CD4-positive, alpha-beta memory T cell (primary cell): Measurements from ENCODE around the gene CNST. TPM values are rescaled to one million over a fixed set of nuclear protein-coding genes. Genes with fewer than 3 reads are reported as not detected.
"Not testable (repeated sequence)": the region's sequence is repeated elsewhere in the genome, so short reads cannot be mapped to it uniquely, and the experiment has no call there.

Source experiments
- CTCF ChIA-PET: fragments of 350-600 bp; sonication (Branson Sonifier 250); formaldehyde crosslinking; loops from one replicate; lab custom pipeline; 2021; ENCODE audit warnings: inconsistent platforms; ENCODE audit not compliant: partially characterized antibody; lab: Charles Lee
- POLR2A ChIA-PET: fragments of 350-600 bp; sonication (Branson Sonifier 250); formaldehyde crosslinking; loops from one replicate; lab custom pipeline; 2021; ENCODE audit not compliant: partially characterized antibody; lab: Charles Lee
- DNase-seq, 5 donors: peaks; one replicate each; pipeline versions ENCODE4 v3.0.0 to v3.0.0-alpha.2; 2020 to 2022; ENCODE audit warnings: mixed read lengths in 1 of 5
- H3K27ac ChIP-seq: one replicate; pipeline ENCODE4 v1.7.0; 2013; ENCODE audit warnings: low read depth, low read length
- H3K27me3 ChIP-seq: 2 replicates; pipeline ENCODE4 v1.7.0; 2013; ENCODE audit warnings: mild to moderate bottlenecking, low read length, moderate library complexity; ENCODE audit not compliant: insufficient read depth
- H3K36me3 ChIP-seq: 2 replicates; pipeline ENCODE4 v1.7.0; 2013; ENCODE audit warnings: mild to moderate bottlenecking, low read length, moderate library complexity; ENCODE audit not compliant: insufficient read depth
- H3K4me1 ChIP-seq: 2 replicates; pipeline ENCODE4 v1.7.0; 2013; ENCODE audit warnings: mild to moderate bottlenecking, low read length, moderate library complexity; ENCODE audit not compliant: insufficient read depth
- H3K4me3 ChIP-seq, 2 donors: one replicate each; pipeline ENCODE4 v1.7.0; 2013; ENCODE audit warnings: low read length in 2 of 2, mild to moderate bottlenecking in 1 of 2
- H3K9me3 ChIP-seq, 2 donors: one replicate each; pipeline ENCODE4 v1.7.0; 2013; ENCODE audit warnings: low read length in 2 of 2, control low read depth in 1 of 2; ENCODE audit not compliant: control insufficient read depth in 1 of 2
- H3K27ac Mint-ChIP-seq, 7 donors: one replicate each; pipeline ENCODE4 v1.8.0; 2020 to 2021; ENCODE audit warnings: mixed read lengths in 7 of 7, mild to moderate bottlenecking in 6 of 7, inconsistent platforms in 3 of 7, moderate library complexity in 3 of 7
- H3K27me3 Mint-ChIP-seq, 2 donors: one replicate each; pipeline ENCODE4 v1.8.0; 2020 to 2021; ENCODE audit warnings: mixed read lengths in 2 of 2
- H3K36me3 Mint-ChIP-seq, 2 donors: one replicate each; pipeline ENCODE4 v1.8.0; 2020 to 2021; ENCODE audit warnings: mixed read lengths in 2 of 2, inconsistent platforms in 1 of 2, mild to moderate bottlenecking in 1 of 2
- H3K4me1 Mint-ChIP-seq, 4 donors: one replicate each; pipeline ENCODE4 v1.8.0; 2020 to 2021; ENCODE audit warnings: mixed read lengths in 4 of 4, mild to moderate bottlenecking in 1 of 4
- H3K4me3 Mint-ChIP-seq, 8 donors: one replicate each; pipeline ENCODE4 v1.8.0; 2020 to 2021; ENCODE audit warnings: mixed read lengths in 8 of 8, mild to moderate bottlenecking in 7 of 8, moderate library complexity in 6 of 8, inconsistent platforms in 3 of 8
- H3K9me3 Mint-ChIP-seq, 8 donors: one replicate each; pipeline ENCODE4 v1.8.0; 2020 to 2021; ENCODE audit warnings: mixed read lengths in 8 of 8, mild to moderate bottlenecking in 5 of 8, inconsistent platforms in 3 of 8, moderate library complexity in 1 of 8
- intact Hi-C: fragments of 100-400 bp; cut with micrococcal nuclease; formaldehyde crosslinking; loops from one replicate; pipeline ENCODE4 v1.15.1; 2023
- polyA plus RNA-seq, 2 donors: library from polyadenylated mRNA; unstranded; fragments of 300-500 nt; fragmentation: Illumina TruSeq; gene quantifications; one replicate each; pipeline ENCODE4 v1.2.3, GENCODE V29; 2021
- total RNA-seq, 2 experiments: library from RNA; stranded (reverse); gene quantifications; one replicate each; pipeline ENCODE4 v1.2.3, GENCODE V29; 2021

CNST gene
- total and polyA plus RNA-seq, 4 experiments from 2014 or later = 36.2 to 103 (median 78.1) TPM

DNA sequence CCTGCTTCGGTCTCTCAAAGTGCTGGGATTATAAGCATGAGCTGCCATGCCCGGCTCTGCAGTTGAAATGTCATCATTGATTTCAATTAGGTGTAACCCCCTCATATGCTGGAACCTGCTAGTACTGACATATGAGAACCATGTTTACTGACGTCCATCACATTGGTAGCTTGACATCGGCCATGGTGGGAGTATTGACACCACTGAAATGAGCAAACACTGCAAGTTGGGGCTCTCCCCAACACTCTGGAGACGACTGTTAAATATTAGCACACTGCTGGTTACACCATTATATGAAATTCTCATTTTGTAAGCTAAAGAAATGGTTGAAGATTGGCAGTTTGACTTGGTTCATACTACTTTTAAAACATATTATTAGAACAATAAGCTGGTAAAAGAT is 63.7 kb downstream of the CNST start:
- Mint-ChIP-seq H3K36me3 (peaks cover 44 to 60% of the 10 kb centered on the region in 2 donors), H3K9me3 (no peaks in the 10 kb centered on the region), H3K4me1 (peaks cover 0 to 14% (median 12%) of the 10 kb centered on the region in 4 donors), H3K4me3 (no peak overlapping the region), H3K27ac (peak overlapping the region in 1 of 7 donors; percentile 17), H3K27me3 (no peaks in the 10 kb centered on the region)
- Histone ChIP-seq H3K9me3 (no peaks in the 10 kb centered on the region), H3K4me3 (no peak overlapping the region), H3K36me3 (peaks cover 55% of the 10 kb centered on the region), H3K27me3 (no peaks in the 10 kb centered on the region), H3K4me1 (no peaks in the 10 kb centered on the region), H3K27ac (no peak overlapping the region)
- POLR2A ChIA-PET = no interaction called here
- CTCF ChIA-PET = no interaction called here
- no peak for DNase-seq
- intact Hi-C loops = no loop called here

DNA sequence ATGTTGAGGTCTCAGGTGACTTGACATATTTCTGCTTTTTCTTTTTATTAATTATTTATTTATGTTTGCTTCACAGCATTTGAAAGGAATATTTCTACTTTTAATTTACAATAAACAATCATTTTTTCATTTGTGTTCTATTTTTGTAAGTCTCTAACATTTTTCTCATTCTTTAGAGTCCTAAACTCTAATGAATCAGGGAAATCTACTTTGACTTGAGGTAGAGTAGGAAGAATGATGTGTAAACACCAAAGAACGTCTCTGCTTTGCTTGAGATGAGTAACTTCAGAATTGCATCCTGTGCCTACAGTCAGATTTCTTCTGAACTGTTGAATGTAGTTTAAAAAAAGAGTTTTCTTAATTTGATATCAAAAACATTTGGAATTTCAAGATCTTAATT is 65.2 kb downstream of the CNST start:
- Histone ChIP-seq H3K27me3 (no peaks in the 10 kb centered on the region), H3K36me3 (peaks cover 51% of the 10 kb centered on the region), H3K27ac (no peak overlapping the region), H3K9me3 (no peaks in the 10 kb centered on the region), H3K4me3 (no peak overlapping the region), H3K4me1 (no peaks in the 10 kb centered on the region)
- no peak overlapping the region for H3K4me3 Mint-ChIP-seq
- H3K27me3 Mint-ChIP-seq = no peaks in the 10 kb centered on the region
- POLR2A ChIA-PET = no interaction called here
- H3K36me3 Mint-ChIP-seq = peaks cover 42 to 56% of the 10 kb centered on the region in 2 donors
- peaks cover 0 to 11% (median 10%) of the 10 kb centered on the region in 4 donors for H3K4me1 Mint-ChIP-seq
- CTCF ChIA-PET = no interaction called here
- no peak for DNase-seq
- H3K9me3 Mint-ChIP-seq = no peaks in the 10 kb centered on the region
- intact Hi-C loops = no loop called here
- H3K27ac Mint-ChIP-seq = peak overlapping the region in 1 of 7 donors; percentile 25

DNA sequence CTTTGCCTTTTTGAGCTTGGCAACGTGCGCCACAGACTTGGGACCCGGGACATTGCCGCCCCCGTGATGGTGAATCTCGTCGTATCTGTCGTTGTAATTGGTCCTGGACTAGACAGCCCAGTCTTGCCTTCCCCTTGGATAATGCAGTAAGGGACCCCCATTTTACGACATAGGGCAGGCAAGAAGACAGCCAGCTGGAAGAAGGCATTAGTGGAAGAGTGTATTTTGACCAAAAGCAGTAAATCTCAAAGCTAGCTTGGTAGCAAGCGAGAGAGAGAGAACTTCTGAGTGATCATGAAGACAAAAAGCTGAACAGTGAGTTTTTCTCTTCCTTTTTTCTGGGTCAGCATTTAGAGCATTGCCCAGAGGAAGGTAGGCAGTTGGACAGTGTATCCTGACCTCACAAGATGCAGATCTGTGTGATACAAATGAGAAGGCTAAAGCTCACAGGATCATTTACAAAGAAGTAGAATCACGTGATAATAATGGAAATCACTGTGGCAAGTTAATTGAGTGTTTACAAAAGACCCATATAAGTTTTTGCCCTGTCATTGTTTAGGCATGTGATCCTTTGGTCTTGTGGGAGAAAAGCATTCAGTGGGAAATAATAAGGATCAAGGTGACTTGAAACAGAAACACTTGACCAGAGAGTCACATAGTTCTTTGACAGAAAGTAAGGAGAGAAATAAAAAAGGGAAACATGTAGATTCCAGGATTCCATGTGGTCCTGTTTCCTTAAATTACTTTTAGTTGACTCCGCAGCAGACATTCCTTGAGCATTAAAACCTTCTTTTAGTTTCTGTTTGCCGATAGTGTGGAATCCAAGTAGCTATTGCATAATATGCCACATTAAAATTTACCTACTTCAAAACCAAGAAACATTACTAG is 66.3 kb downstream of the CNST start:
- no peaks in the 10 kb centered on the region for H3K9me3 Mint-ChIP-seq
- H3K27ac Mint-ChIP-seq = peak overlapping the region in 4 of 7 donors; percentile 6 to 79 (median 60)
- POLR2A ChIA-PET = no interaction called here
- H3K4me1 Mint-ChIP-seq = peaks cover 0 to 3% (median under 1%) of the 10 kb centered on the region in 4 donors
- H3K27ac ChIP-seq = no peak overlapping the region
- no peaks in the 10 kb centered on the region for H3K27me3 Mint-ChIP-seq
- CTCF ChIA-PET = interaction anchor here (1.2 kb wide), 1 partner anchor 17 kb away, joined by 4 read pairs; no protein-coding TSS in a partner anchor
- H3K4me3 Mint-ChIP-seq = no peak overlapping the region
- H3K4me1 ChIP-seq = no peaks in the 10 kb centered on the region
- no peak overlapping the region for H3K4me3 ChIP-seq
- no peaks in the 10 kb centered on the region for H3K27me3 ChIP-seq
- H3K36me3 Mint-ChIP-seq = peaks cover 32 to 46% of the 10 kb centered on the region in 2 donors
- intact Hi-C loops = no loop called here
- H3K9me3 ChIP-seq = no peaks in the 10 kb centered on the region
- H3K36me3 ChIP-seq = peaks cover 52% of the 10 kb centered on the region
- no peak for DNase-seq

DNA sequence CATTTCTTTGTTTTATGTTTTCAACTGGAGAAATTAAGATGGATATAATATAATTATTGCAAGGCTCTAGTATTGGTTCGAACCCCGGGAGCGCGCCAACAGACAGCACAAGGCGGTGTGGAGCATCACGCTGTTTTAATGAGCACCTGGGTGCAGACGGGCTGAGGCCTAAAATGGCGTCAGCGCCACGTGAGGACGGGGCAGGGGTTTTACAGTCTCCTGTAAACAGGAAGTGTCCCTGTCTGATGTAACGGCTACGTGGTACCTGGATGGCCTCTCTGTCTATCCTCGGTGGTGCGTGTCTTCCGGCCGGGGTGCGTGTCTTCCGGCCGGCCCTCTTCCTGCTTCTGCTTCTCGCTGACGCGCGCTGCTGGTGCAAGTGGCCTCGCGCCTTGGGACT is 68.4 kb downstream of the CNST start:
- H3K27me3 Mint-ChIP-seq, H3K27ac Mint-ChIP-seq, H3K9me3 Mint-ChIP-seq, H3K4me1 Mint-ChIP-seq, H3K9me3 ChIP-seq, DNase-seq, POLR2A ChIA-PET, H3K27me3 ChIP-seq, H3K4me3 ChIP-seq, CTCF ChIA-PET, H3K27ac ChIP-seq, H3K4me3 Mint-ChIP-seq, intact Hi-C loops, H3K4me1 ChIP-seq: not testable (repeated sequence)
- peaks cover 27 to 35% of the 10 kb centered on the region in 2 donors for H3K36me3 Mint-ChIP-seq
- H3K36me3 ChIP-seq = peaks cover 51% of the 10 kb centered on the region

DNA sequence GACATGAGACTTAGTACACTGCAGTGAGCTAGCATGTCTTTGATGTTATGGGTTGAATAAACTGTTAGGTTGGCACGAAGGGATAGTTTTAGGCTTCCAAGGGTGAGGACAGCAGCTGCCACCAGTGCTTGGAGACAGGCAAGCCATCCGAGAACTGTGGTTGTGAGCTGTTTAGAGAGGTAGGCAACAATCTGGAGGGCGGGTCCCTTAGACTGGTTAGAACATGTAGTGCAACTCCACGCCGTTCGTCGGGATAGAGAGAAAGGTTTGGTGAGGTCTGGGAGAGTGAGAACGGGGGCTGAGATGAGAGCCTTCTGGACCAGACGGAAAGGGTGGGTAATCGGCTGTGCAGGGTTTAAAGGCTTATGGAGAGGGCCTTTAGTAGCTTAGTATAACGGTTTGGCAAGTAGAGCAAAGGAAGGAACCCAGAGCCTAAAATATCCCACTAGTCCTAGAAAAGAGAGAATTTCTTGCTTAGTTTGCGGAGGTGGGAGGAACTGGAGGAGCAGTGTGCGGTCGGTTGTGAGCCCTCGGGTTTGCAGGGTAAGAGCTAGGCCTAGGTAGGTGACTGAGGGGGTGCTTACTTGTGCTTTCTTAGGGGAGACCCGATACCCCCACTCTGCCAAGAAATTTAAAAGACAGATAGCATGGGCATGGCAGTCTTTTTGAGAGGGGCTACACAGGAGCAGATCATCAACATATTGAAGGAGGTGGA is 72.8 kb downstream of the CNST start:
- Mint-ChIP-seq H3K36me3 (peaks cover 30 to 40% of the 10 kb centered on the region in 2 donors), H3K27me3 (no peaks in the 10 kb centered on the region), H3K27ac (no peak overlapping the region), H3K4me1 (peaks cover 0 to 11% (median 7%) of the 10 kb centered on the region in 4 donors), H3K4me3 (no peak overlapping the region), H3K9me3 (peaks cover 0 to 2% (median 0%) of the 10 kb centered on the region in 8 donors)
- Histone ChIP-seq H3K27ac (no peak overlapping the region), H3K4me3 (no peak overlapping the region), H3K36me3 (peaks cover 43% of the 10 kb centered on the region), H3K9me3 (no peaks in the 10 kb centered on the region), H3K4me1 (peaks cover 10% of the 10 kb centered on the region), H3K27me3 (no peaks in the 10 kb centered on the region)
- intact Hi-C loops = no loop called here
- no peak for DNase-seq
- CTCF ChIA-PET = no interaction called here
- POLR2A ChIA-PET = no interaction called here

DNA sequence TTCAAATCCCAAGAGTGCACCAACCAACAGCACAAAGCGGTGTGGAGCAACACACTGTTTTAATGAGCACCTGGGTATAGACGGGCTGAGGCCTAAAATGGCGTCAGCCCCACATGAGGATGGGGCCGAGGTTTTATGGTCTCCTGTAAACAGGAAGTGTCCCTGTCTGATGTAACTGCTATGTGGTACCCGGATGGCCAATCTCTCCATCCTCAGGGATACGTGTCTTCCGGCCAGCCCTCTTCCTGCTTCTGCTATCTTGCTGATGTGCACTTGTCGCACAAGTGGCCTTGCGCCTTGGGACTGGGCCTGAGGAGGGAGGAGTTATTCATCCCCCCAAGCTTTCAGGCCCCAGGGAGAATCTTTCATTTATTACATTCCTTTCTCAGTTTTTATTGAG is 73.5 kb downstream of the CNST start:
- intact Hi-C loops = loop anchor here (5.0 kb wide), 1 partner anchor 72 kb away; the partner anchor contains the start of genes CNST and TFB2M
- Histone ChIP-seq H3K4me3 (no peak overlapping the region), H3K27me3 (no peaks in the 10 kb centered on the region), H3K9me3 (no peaks in the 10 kb centered on the region), H3K4me1 (peaks cover 10% of the 10 kb centered on the region), H3K27ac (no peak overlapping the region), H3K36me3 (peaks cover 42% of the 10 kb centered on the region)
- Mint-ChIP-seq H3K4me1 (peaks cover 0 to 11% (median 7%) of the 10 kb centered on the region in 4 donors), H3K27me3 (no peaks in the 10 kb centered on the region), H3K36me3 (peaks cover 29 to 40% of the 10 kb centered on the region in 2 donors), H3K9me3 (peaks cover 0 to 2% (median 0%) of the 10 kb centered on the region in 8 donors), H3K4me3 (no peak overlapping the region), H3K27ac (peak overlapping the region in 1 of 7 donors; percentile 58)
- no peak for DNase-seq
- CTCF ChIA-PET = no interaction called here
- POLR2A ChIA-PET = no interaction called here

DNA sequence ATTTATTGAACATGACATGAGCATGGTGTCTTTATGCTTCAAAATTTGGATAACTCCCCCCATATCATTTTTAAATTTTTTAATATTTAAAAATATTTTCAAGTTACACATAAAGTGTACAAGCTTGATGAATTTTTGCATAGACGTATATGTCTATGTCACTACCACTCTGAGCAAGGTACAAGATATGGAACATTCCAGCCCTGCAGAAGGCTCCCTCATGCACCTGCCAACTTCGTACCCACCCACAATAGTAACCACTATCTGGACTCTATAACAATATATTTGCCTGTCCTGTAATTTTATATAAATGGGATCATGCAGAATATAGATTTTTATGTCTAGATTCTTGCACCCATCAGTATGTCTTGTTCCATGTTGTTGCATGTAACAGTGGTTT is 74.5 kb downstream of the CNST start:
- Histone ChIP-seq H3K36me3 (peaks cover 43% of the 10 kb centered on the region), H3K9me3 (no peaks in the 10 kb centered on the region), H3K27me3 (no peaks in the 10 kb centered on the region), H3K27ac (no peak overlapping the region), H3K4me3 (no peak overlapping the region), H3K4me1 (peaks cover 10% of the 10 kb centered on the region)
- Mint-ChIP-seq H3K4me3 (no peak overlapping the region), H3K36me3 (peaks cover 28 to 40% of the 10 kb centered on the region in 2 donors), H3K27ac (peak overlapping the region in 1 of 7 donors; percentile 24), H3K4me1 (peaks cover 0 to 11% (median 7%) of the 10 kb centered on the region in 4 donors), H3K27me3 (no peaks in the 10 kb centered on the region), H3K9me3 (peaks cover 0 to 2% (median 0%) of the 10 kb centered on the region in 8 donors)
- intact Hi-C loops = loop anchor here (5.0 kb wide), 1 partner anchor 73 kb away; the partner anchor contains the start of genes CNST and TFB2M
- ChIA-PET CTCF (no interaction called here), POLR2A (no interaction called here)
- DNase-seq = no peak
